Loucy (cell line): ENCODE measurements around the gene TTLL9.

Experiments
- H2AFZ ChIP-seq: fragments of 200-600 bp; sonication (generic); 2 replicates; pipeline ENCODE4 v1.6.0; 2016; ENCODE audit warnings: antibody characterized with exemption, mild to moderate bottlenecking, low read length, moderate library complexity
- H3F3A ChIP-seq: fragments of 200-600 bp; 2 replicates; pipeline ENCODE4 v1.6.0; 2016; ENCODE audit warnings: antibody characterized with exemption, low read depth, mild to moderate bottlenecking
- H3K27me3 ChIP-seq: fragments of 200-600 bp; sonication (generic); 2 replicates; pipeline ENCODE4 v1.6.1; 2014; ENCODE audit warnings: low read length, mild to moderate bottlenecking; ENCODE audit not compliant: insufficient read depth, poor library complexity, severe bottlenecking
- H3K36me3 ChIP-seq: fragments of 200-600 bp; sonication (generic); 2 replicates; pipeline ENCODE4 v1.6.1; 2016; ENCODE audit warnings: low read length; ENCODE audit not compliant: insufficient read depth
- H3K4me1 ChIP-seq: fragments of 200-600 bp; sonication (generic); 2 replicates; pipeline ENCODE4 v1.5.1; 2014; ENCODE audit warnings: low read length, mild to moderate bottlenecking; ENCODE audit not compliant: insufficient read depth, poor library complexity, severe bottlenecking
- H3K4me2 ChIP-seq: fragments of 200-600 bp; sonication (generic); 2 replicates; pipeline ENCODE4 v1.6.0; 2014; ENCODE audit warnings: antibody characterized with exemption, low read length, low read depth, mild to moderate bottlenecking; ENCODE audit not compliant: poor library complexity, severe bottlenecking
- H3K4me3 ChIP-seq: fragments of 200-600 bp; sonication (generic); 2 replicates; pipeline ENCODE4 v1.5.1; 2014; ENCODE audit warnings: low read length, mild to moderate bottlenecking, mixed read lengths; ENCODE audit not compliant: poor library complexity, severe bottlenecking
- H3K79me2 ChIP-seq: fragments of 200-600 bp; sonication (generic); 2 replicates; pipeline ENCODE4 v1.6.1; 2014; ENCODE audit warnings: low read length; ENCODE audit not compliant: insufficient read depth
- H3K9ac ChIP-seq: fragments of 200-600 bp; sonication (generic); 2 replicates; pipeline ENCODE4 v1.6.0; 2014; ENCODE audit warnings: mild to moderate bottlenecking, low read depth, low read length, moderate library complexity; ENCODE audit not compliant: poor library complexity, severe bottlenecking
- H3K9me2 ChIP-seq: fragments of 200-600 bp; sonication (generic); replicated peaks from 2 replicates; pipeline ENCODE4 v1.6.1; 2016; ENCODE audit warnings: low read depth, low read length, mixed read lengths
- H3K9me3 ChIP-seq: fragments of 200-600 bp; sonication (generic); 2 replicates; pipeline ENCODE4 v1.6.1; 2014; ENCODE audit warnings: mild to moderate bottlenecking, antibody characterized with exemption, low read length, low read depth; ENCODE audit not compliant: insufficient read depth
- H4K20me1 ChIP-seq: fragments of 200-600 bp; sonication (generic); 2 replicates; pipeline ENCODE4 v1.6.0; 2014; ENCODE audit warnings: antibody characterized with exemption, low read length, mild to moderate bottlenecking; ENCODE audit not compliant: insufficient read depth, poor library complexity, severe bottlenecking
- EZH2phosphoT487 ChIP-seq: fragments of 200-600 bp; IDR thresholded peaks from 2 replicates; pipeline ENCODE4 v1.6.1; 2018; ENCODE audit warnings: antibody characterized with exemption, mild to moderate bottlenecking, moderate library complexity, borderline replicate concordance
- TF ChIP-seq, protein P1 (sequence below): fragments of 200-600 bp; sonication (generic); conservative IDR thresholded peaks from 2 replicates; pipeline ENCODE4 v1.5.1; 2014; ENCODE audit warnings: mild to moderate bottlenecking, antibody characterized with exemption, low read length

TTLL9 gene

GRCh38 chr20:31937820-31938219 lies 67.4 kb downstream of the TTLL9 start:
- no peak overlapping the region for H3K4me2 ChIP-seq
- H3K27me3 ChIP-seq, result no peaks in the 10 kb centered on the region
- H3K79me2 ChIP-seq, result no peaks in the 10 kb centered on the region
- no peak overlapping the region for H3K4me3 ChIP-seq
- no peaks in the 10 kb centered on the region for H3K9me2 ChIP-seq
- H3F3A ChIP-seq, result no peaks in the 10 kb centered on the region
- TF ChIP-seq, protein P1, sequence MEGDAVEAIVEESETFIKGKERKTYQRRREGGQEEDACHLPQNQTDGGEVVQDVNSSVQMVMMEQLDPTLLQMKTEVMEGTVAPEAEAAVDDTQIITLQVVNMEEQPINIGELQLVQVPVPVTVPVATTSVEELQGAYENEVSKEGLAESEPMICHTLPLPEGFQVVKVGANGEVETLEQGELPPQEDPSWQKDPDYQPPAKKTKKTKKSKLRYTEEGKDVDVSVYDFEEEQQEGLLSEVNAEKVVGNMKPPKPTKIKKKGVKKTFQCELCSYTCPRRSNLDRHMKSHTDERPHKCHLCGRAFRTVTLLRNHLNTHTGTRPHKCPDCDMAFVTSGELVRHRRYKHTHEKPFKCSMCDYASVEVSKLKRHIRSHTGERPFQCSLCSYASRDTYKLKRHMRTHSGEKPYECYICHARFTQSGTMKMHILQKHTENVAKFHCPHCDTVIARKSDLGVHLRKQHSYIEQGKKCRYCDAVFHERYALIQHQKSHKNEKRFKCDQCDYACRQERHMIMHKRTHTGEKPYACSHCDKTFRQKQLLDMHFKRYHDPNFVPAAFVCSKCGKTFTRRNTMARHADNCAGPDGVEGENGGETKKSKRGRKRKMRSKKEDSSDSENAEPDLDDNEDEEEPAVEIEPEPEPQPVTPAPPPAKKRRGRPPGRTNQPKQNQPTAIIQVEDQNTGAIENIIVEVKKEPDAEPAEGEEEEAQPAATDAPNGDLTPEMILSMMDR, result no peak
- no peak for TF ChIP-seq EZH2phosphoT487
- no peaks in the 10 kb centered on the region for H3K4me1 ChIP-seq
- peaks cover 6% of the 10 kb centered on the region; the same call in 1 of the 2 replicates for H3K36me3 ChIP-seq
- H3K9me3 ChIP-seq, result no peaks in the 10 kb centered on the region
- H4K20me1 ChIP-seq, result no peaks in the 10 kb centered on the region
- no peak overlapping the region for H3K9ac ChIP-seq
- no peak overlapping the region for H2AFZ ChIP-seq

DNA sequence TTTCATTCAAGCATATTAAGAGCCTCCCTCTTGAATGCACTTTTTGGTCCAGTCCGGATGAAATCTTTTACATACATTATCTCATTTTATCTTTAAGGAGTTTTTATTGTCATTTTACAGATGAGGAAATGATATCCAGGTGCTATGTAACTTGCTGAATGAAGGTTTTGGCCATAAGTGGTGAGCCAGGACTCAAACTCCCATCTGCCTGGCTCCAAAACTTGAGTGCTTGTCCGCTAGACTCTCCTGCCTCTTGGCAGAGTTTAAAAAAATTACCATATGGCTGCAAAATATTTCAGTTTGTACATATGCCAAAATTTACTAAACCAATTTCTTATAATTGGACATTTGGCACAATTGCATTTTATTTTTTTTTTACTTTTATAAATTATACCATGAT lies 69.2 kb downstream of the TTLL9 start:
- Histone ChIP-seq H3K4me1 (no peaks in the 10 kb centered on the region), H3F3A (no peaks in the 10 kb centered on the region), H3K9me2 (no peaks in the 10 kb centered on the region), H3K9ac (no peak overlapping the region), H3K9me3 (no peaks in the 10 kb centered on the region), H4K20me1 (no peaks in the 10 kb centered on the region), H3K79me2 (no peaks in the 10 kb centered on the region), H3K4me3 (no peak overlapping the region), H3K4me2 (no peak overlapping the region), H3K27me3 (no peaks in the 10 kb centered on the region), H2AFZ (no peak overlapping the region), H3K36me3 (peaks cover 10% of the 10 kb centered on the region; the same call in 1 of the 2 replicates)
- TF ChIP-seq, protein P1, result no peak
- TF ChIP-seq EZH2phosphoT487, result no peak

- Histone ChIP-seq H4K20me1 (peaks cover 10% of the 10 kb centered on the region), H3K27me3 (no peaks in the 10 kb centered on the region), H3K4me2 (no peak overlapping the region), H3K9ac (no peak overlapping the region), H3K9me3 (peaks cover 2% of the 10 kb centered on the region; the same call in 1 of the 2 replicates), H3K4me3 (no peak overlapping the region), H3K79me2 (peaks cover 12% of the 10 kb centered on the region; the same call in 1 of the 2 replicates), H3F3A (no peaks in the 10 kb centered on the region), H2AFZ (no peak overlapping the region), H3K9me2 (no peaks in the 10 kb centered on the region), H3K36me3 (peaks cover 44% of the 10 kb centered on the region), H3K4me1 (no peaks in the 10 kb centered on the region)
- TF ChIP-seq, protein P1, result no peak
- no peak for TF ChIP-seq EZH2phosphoT487
Measured at GRCh38 chr20:31943052-31943471, 72.6 kb downstream of the TTLL9 start.
